LNCaP clone FGC (cell line): ENCODE results near the gene ZNF496.
"Not testable (repeated sequence)": the region's sequence is repeated elsewhere in the genome, so short reads cannot be mapped to it uniquely, and the experiment has no call there.

Experiments
- DNase-seq: peaks from one replicate; pipeline ENCODE4 v3.0.0-alpha.2; 2011; ENCODE audit warnings: low read depth
- H3K4me3 ChIP-seq: 2 replicates; pipeline ENCODE4 v1.5.1; 2011; ENCODE audit warnings: mild to moderate bottlenecking, low read depth, low read length, control low read depth
- TF ChIP-seq, protein P1 (sequence below): IDR thresholded peaks from 2 replicates; pipeline ENCODE4 v1.5.1; 2012; ENCODE audit warnings: mild to moderate bottlenecking; ENCODE audit not compliant: control insufficient read depth, insufficient read depth; ENCODE audit errors: extremely low read depth

The ZNF496 gene

GRCh38 chr1:247294282-247294681 is 37.4 kb downstream of the ZNF496 start:
- TF ChIP-seq, protein P1, sequence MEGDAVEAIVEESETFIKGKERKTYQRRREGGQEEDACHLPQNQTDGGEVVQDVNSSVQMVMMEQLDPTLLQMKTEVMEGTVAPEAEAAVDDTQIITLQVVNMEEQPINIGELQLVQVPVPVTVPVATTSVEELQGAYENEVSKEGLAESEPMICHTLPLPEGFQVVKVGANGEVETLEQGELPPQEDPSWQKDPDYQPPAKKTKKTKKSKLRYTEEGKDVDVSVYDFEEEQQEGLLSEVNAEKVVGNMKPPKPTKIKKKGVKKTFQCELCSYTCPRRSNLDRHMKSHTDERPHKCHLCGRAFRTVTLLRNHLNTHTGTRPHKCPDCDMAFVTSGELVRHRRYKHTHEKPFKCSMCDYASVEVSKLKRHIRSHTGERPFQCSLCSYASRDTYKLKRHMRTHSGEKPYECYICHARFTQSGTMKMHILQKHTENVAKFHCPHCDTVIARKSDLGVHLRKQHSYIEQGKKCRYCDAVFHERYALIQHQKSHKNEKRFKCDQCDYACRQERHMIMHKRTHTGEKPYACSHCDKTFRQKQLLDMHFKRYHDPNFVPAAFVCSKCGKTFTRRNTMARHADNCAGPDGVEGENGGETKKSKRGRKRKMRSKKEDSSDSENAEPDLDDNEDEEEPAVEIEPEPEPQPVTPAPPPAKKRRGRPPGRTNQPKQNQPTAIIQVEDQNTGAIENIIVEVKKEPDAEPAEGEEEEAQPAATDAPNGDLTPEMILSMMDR: no peak
- no peak overlapping the region for H3K4me3 ChIP-seq
- no peak for DNase-seq

DNA sequence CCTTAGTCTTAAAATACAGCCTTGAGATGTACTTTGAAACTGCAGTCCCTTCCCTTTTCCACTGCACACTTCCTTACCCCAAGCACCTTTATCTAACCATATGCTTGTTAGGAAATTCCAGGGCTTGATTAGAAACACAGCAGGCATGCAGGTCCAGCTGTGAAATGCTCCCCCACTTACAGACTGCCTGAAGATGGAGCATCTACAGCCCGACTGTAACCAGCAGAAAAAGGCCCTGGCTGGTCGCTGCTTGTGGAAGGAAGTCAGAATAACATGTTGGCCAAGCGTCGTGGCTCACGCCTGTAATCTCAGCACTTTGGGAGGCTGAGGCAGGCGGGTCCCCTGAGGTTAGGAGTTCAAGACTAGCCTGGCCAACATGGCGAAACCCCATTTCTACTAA is 38.6 kb downstream of the ZNF496 start:
- TF ChIP-seq, protein P1: no peak
- no peak for DNase-seq
- no peak overlapping the region for H3K4me3 ChIP-seq

DNA sequence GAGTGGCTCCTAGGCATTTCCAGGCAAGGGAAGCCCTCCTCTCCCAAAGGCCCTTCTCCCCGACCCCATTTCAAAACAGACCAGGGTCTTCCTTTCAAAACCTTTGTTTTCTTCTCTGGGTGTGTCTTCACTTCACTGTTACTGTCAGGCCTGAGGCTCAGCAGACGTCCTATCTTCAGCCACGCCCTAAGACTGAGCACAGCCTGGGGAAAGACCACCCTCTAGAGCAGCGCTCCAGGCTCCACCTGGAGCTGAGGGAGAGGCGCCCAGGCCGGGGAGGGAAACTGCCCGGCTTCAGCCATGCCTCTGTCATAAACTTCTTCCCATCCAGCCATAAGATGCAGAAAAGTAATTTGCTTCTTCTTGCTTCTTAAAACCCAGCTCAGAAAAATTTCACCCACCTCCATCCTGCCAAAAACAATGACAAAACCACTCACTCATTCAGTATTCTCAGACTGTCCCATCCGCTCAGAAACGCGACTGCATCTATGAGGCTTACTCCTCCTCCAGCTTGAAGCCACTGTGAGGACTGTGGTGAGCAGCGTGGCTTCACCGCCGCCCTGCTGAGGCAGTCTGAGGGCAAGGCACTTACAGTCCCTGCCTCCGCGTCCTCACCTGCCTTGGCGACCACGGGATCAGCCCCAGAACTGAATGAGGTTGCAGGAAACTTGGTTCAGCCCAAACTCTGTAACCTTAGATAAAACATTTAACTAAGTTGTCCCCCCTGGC is 39.7 kb downstream of the ZNF496 start:
- TF ChIP-seq, protein P1: no peak
- no peak for DNase-seq

GRCh38 chr1:247291161-247291560 is 40.5 kb downstream of the ZNF496 start:
- DNase-seq: no peak
- H3K4me3 ChIP-seq: no peak overlapping the region
- TF ChIP-seq, protein P1: no peak

More for the DNA sequence above, 39.7 kb downstream of the ZNF496 start:
- no peak overlapping the region for H3K4me3 ChIP-seq

GRCh38 chr1:247290576-247290975 is 41.1 kb downstream of the ZNF496 start:
- TF ChIP-seq, protein P1: no peak
- H3K4me3 ChIP-seq: no peak overlapping the region
- no peak for DNase-seq

- DNase-seq, H3K4me3 ChIP-seq: not testable (repeated sequence)
These were observed 42.3 kb downstream of the ZNF496 start for GRCh38 chr1:247289274-247289892.

DNA sequence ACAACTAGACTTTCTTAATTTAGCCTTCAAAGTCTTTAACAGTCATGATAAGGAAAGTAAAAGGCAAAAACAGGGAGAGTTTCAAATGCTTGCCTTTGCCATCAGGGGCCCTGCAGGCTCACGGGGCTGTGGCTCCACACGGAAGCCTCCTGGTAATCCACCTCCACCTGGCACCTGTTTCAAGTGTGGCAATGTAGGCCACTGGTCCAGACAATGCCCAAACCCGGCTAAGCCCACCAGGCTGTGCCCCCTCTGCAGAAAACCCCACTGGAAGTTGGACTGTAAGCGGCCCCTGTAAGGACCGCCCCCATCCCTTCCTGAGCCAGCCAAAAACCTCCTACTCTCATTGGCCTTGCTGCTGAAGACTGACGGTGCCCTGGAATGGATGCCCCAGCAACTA is 43.3 kb downstream of the ZNF496 start:
- TF ChIP-seq, protein P1: no peak
- H3K4me3 ChIP-seq: no peak overlapping the region
- no peak for DNase-seq
